HCT116 (cell line): ENCODE measurements around the gene NCKAP5. TPM values are rescaled to one million over a fixed set of nuclear protein-coding genes. Genes with fewer than 3 reads are reported as not detected.

Experiments used
- ATAC-seq: fragments of 200-7000 bp; cut with Tn5 transposase; 2 replicates; pipeline ENCODE4 v1.9.1; 2020; ENCODE audit warnings: mild to moderate bottlenecking, moderate library complexity
- BruUV-seq: library from RNA; stranded (reverse); fragments of 400-500 nt; replicated peaks from 2 replicates; lab custom pipeline; 2021; lab: Mats Ljungman, UMichigan
- CTCF ChIA-PET: fragments of 300-600 bp; sonication (Branson Sonifier 250); formaldehyde crosslinking; loops from one replicate; lab custom pipeline; 2021; ENCODE audit warnings: antibody characterized with exemption; lab: Charles Lee
- POLR2A ChIA-PET: fragments of 300-600, 350-600 bp; sonication (Branson Sonifier 250); formaldehyde crosslinking; loops from one replicate; lab custom pipeline; 2021; ENCODE audit warnings: antibody characterized with exemption; lab: Charles Lee
- RAD21 ChIA-PET, 2 experiments: fragments of 300-600 bp; sonication (Branson Sonifier 250); formaldehyde crosslinking; loops; one replicate each; lab custom pipeline; 2023; ENCODE audit warnings: low total read pairs in 2 of 2; ENCODE audit not compliant: uncharacterized antibody in 2 of 2, unreplicated experiment in 2 of 2, low non-redundant PET in 1 of 2; lab: Charles Lee
- DNase-seq: peaks from one replicate; pipeline ENCODE4 v3.0.0-alpha.2; 2010; ENCODE audit warnings: low read depth, low spot score
- H2AFZ ChIP-seq: fragments of 200-600 bp; shearing (Covaris generic), sonication (generic); 2 replicates; pipeline ENCODE4 v1.6.1; 2017; ENCODE audit warnings: low read depth, mixed run types, mixed read lengths, antibody characterized with exemption, low read length; ENCODE audit not compliant: poor library complexity, severe bottlenecking
- H3K27ac ChIP-seq: 2 replicates; pipeline ENCODE4 v1.5.1; 2012; ENCODE audit warnings: low read depth, low read length
- H3K27me3 ChIP-seq: fragments of 200-600 bp; sonication (generic); 2 replicates; pipeline ENCODE4 v1.6.1; 2016; ENCODE audit warnings: mixed run types, low read length, mixed read lengths; ENCODE audit not compliant: insufficient read depth
- H3K36me3 ChIP-seq, 2 experiments: fragments of 200-500 bp in 1 of 2; fragments of 200-600 bp in 1 of 2; sonication (Bioruptor generic) in 1 of 2; sonication (generic) in 1 of 2; 2 replicates each; pipeline versions ENCODE4 v1.5.1 to v1.6.1; 2014 to 2016; ENCODE audit warnings: low read length in 2 of 2, inconsistent platforms in 1 of 2, mixed read lengths in 1 of 2, mixed run types in 1 of 2; ENCODE audit not compliant: insufficient read depth in 2 of 2, control insufficient read depth in 1 of 2
- H3K4me1 ChIP-seq, 2 experiments: fragments of 200-600 bp in 1 of 2; sonication (generic) in 1 of 2; 2 replicates each; pipeline versions ENCODE4 v1.5.1 to v1.6.1; 2012 to 2017; ENCODE audit warnings: low read length in 2 of 2, inconsistent platforms in 1 of 2, mild to moderate bottlenecking in 1 of 2, mixed read lengths in 1 of 2, mixed run types in 1 of 2, moderate library complexity in 1 of 2; ENCODE audit not compliant: insufficient read depth in 2 of 2, control insufficient read depth in 1 of 2
- H3K4me2 ChIP-seq: fragments of 200-600 bp; sonication (generic); 2 replicates; pipeline ENCODE4 v1.6.1; 2017; ENCODE audit warnings: mixed run types, low read length, mixed read lengths
- H3K4me3 ChIP-seq, 2 experiments: fragments of 200-600 bp in 1 of 2; sonication (generic) in 1 of 2; replicated peaks in 1 of 2; 2 replicates each; pipeline ENCODE4 v1.5.1; 2011 to 2016; ENCODE audit warnings: low read length in 2 of 2, control low read depth in 1 of 2, low read depth in 1 of 2, mild to moderate bottlenecking in 1 of 2, mixed read lengths in 1 of 2, mixed run types in 1 of 2
- H3K79me2 ChIP-seq: fragments of 200-600 bp; sonication (generic); 2 replicates; pipeline ENCODE4 v1.6.1; 2017; ENCODE audit warnings: mild to moderate bottlenecking, mixed run types, low read length, moderate library complexity, mixed read lengths; ENCODE audit not compliant: insufficient read depth
- H3K9ac ChIP-seq: fragments of 200-600 bp; sonication (generic); 2 replicates; pipeline ENCODE4 v1.6.1; 2016; ENCODE audit warnings: low read length, mixed read lengths
- H3K9me2 ChIP-seq: fragments of 200-600 bp; sonication (generic), shearing (Covaris generic); 2 replicates; pipeline ENCODE4 v1.6.1; 2017; ENCODE audit warnings: mixed run types, mild to moderate bottlenecking, moderate library complexity; ENCODE audit not compliant: insufficient read depth
- H3K9me3 ChIP-seq, 2 experiments: fragments of 200-500 bp in 1 of 2; fragments of 200-600 bp in 1 of 2; sonication (Bioruptor generic) in 1 of 2; sonication (generic) in 1 of 2; 2 replicates each; pipeline ENCODE4 v1.6.1; 2014 to 2017; ENCODE audit warnings: low read length in 2 of 2, mixed read lengths in 2 of 2, inconsistent platforms in 1 of 2, low read depth in 1 of 2, mild to moderate bottlenecking in 1 of 2, mixed run types in 1 of 2, moderate library complexity in 1 of 2; ENCODE audit not compliant: control insufficient read depth in 1 of 2, insufficient read depth in 1 of 2
- H4K20me1 ChIP-seq: fragments of 200-600 bp; sonication (generic), shearing (Covaris generic); 2 replicates; pipeline ENCODE4 v1.6.1; 2017; ENCODE audit warnings: mixed run types, mild to moderate bottlenecking, moderate library complexity; ENCODE audit not compliant: insufficient read depth
- ATF3 ChIP-seq: IDR thresholded peaks from 2 replicates; pipeline ENCODE4 v1.6.1; 2012
- CEBPB ChIP-seq: IDR thresholded peaks from 2 replicates; pipeline ENCODE4 v1.6.1; 2012; ENCODE audit warnings: low read depth
- CTCF ChIP-seq, 3 experiments: fragments of 200-600 bp in 1 of 3; sonication (generic) in 1 of 3; IDR thresholded peaks in 2 of 3; conservative IDR thresholded peaks in 1 of 3; 2 replicates each; pipeline ENCODE4 v1.5.1; 2012 to 2017; ENCODE audit warnings: low read depth in 2 of 3, low read length in 2 of 3, antibody characterized with exemption in 1 of 3, borderline replicate concordance in 1 of 3, control low read depth in 1 of 3, mild to moderate bottlenecking in 1 of 3, mixed read lengths in 1 of 3, mixed run types in 1 of 3, moderate library complexity in 1 of 3; ENCODE audit not compliant: insufficient read depth in 1 of 3
- EGR1 ChIP-seq: IDR thresholded peaks from 2 replicates; pipeline ENCODE4 v1.6.1; 2012; ENCODE audit warnings: low read depth
- ELF1 ChIP-seq: IDR thresholded peaks from 2 replicates; pipeline ENCODE4 v1.6.1; 2012; ENCODE audit warnings: low read depth, borderline replicate concordance
- FOSL1 ChIP-seq: IDR thresholded peaks from 2 replicates; pipeline ENCODE4 v1.6.1; 2012; ENCODE audit warnings: low read depth
- JUND ChIP-seq: IDR thresholded peaks from 2 replicates; pipeline ENCODE4 v1.6.1; 2012
- POLR2A ChIP-seq: IDR thresholded peaks from 2 replicates; pipeline ENCODE4 v1.7.0; 2011; ENCODE audit warnings: borderline replicate concordance; ENCODE audit not compliant: insufficient read depth, insufficient read length; ENCODE audit errors: extremely low read depth
- POLR2AphosphoS5 ChIP-seq: IDR thresholded peaks from 2 replicates; pipeline ENCODE4 v1.6.1; 2011; ENCODE audit warnings: mild to moderate bottlenecking, low read depth, low read length, moderate library complexity
- RAD21 ChIP-seq: IDR thresholded peaks from 2 replicates; pipeline ENCODE4 v1.6.1; 2012; ENCODE audit warnings: low read depth, mild to moderate bottlenecking
- SIN3A ChIP-seq: IDR thresholded peaks from 2 replicates; pipeline ENCODE4 v1.6.1; 2012; ENCODE audit warnings: low read depth
- SP1 ChIP-seq: IDR thresholded peaks from 2 replicates; pipeline ENCODE4 v1.6.1; 2012; ENCODE audit warnings: low read depth
- TCF7L2 ChIP-seq: IDR thresholded peaks from 2 replicates; pipeline ENCODE4 v1.7.0; 2011; ENCODE audit warnings: borderline replicate concordance, inconsistent platforms; ENCODE audit not compliant: insufficient read depth, insufficient read length; ENCODE audit errors: extremely low read depth
- YY1 ChIP-seq: IDR thresholded peaks from 2 replicates; pipeline ENCODE4 v1.6.1; 2011; ENCODE audit warnings: low read length, low read depth, moderate library complexity, mild to moderate bottlenecking; ENCODE audit not compliant: insufficient replicate concordance; ENCODE audit errors: extremely low read depth
- ZNF274 ChIP-seq: fragments of 200-500 bp; sonication (Bioruptor generic); IDR thresholded peaks from 2 replicates; pipeline ENCODE4 v1.6.1; 2014; ENCODE audit warnings: mild to moderate bottlenecking, low read depth, low read length, inconsistent platforms
- intact Hi-C: fragments of 100-400 bp; cut with micrococcal nuclease; formaldehyde crosslinking; loops from 2 replicates; pipeline ENCODE4 v1.10.0; 2022
- total RNA-seq: library from RNA; stranded (reverse); gene quantifications from one replicate; pipeline ENCODE4 v1.2.1, GENCODE V29; 2021; ENCODE audit not compliant: unreplicated experiment

Gene NCKAP5
- total RNA-seq, 1 experiment from 2014 or later: 0.30 TPM

DNA sequence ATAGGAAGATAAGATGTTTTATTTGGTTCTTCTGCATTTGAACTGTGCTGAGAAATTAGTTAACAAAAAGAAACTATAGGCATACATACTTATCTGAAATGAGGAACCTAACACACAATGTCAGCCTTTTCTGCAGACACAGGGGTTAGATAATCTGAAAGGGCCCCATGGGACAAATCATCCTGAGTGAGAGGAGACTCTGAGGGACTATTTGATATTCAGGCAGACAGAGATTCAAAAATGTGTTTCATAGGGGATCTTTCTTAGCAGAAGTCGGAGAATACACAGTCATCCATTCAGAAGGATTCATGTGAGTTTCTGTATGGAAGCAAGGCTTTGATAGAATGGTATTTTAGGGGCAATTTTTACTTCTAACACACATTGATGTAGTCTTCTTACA is 79.1 kb downstream of the NCKAP5 start:
- TF ChIP-seq TCF7L2 (no peak), SIN3A (no peak), POLR2A (no peak), YY1 (no peak), JUND (no peak), ELF1 (no peak), POLR2AphosphoS5 (no peak), ATF3 (no peak), CTCF (IDR thresholded peaks at IDR 0.05 in 2 of 3, conservative IDR thresholded peaks at IDR 0.05 in 1 of 3; ENCODE audit: borderline replicate concordance in 1 of 3, insufficient read depth in 1 of 3, low read depth in 2 of 3, low read length in 2 of 3) (no peak), SP1 (no peak), FOSL1 (no peak), RAD21 (no peak), EGR1 (no peak), ZNF274 (no peak), CEBPB (no peak)
- no peak for ATAC-seq
- no TSS peak for BruUV-seq

More for the DNA sequence above, 79.1 kb downstream of the NCKAP5 start:
- no peaks in the 10 kb centered on the region for H3K27me3 ChIP-seq
- intact Hi-C loops: no loop called here
- H3K9ac ChIP-seq: no peak overlapping the region
- CTCF ChIA-PET: no interaction called here
- DNase-seq: no peak
- no peak overlapping the region for H2AFZ ChIP-seq
- POLR2A ChIA-PET: no interaction called here
- no peaks in the 10 kb centered on the region for H3K9me2 ChIP-seq
- no peaks in the 10 kb centered on the region for H3K4me1 ChIP-seq
- H3K79me2 ChIP-seq: no peaks in the 10 kb centered on the region
- no peak overlapping the region for H3K4me2 ChIP-seq
- H3K4me3 ChIP-seq: no peak overlapping the region
- H3K36me3 ChIP-seq: no peaks in the 10 kb centered on the region
- RAD21 ChIA-PET: no interaction called here
- no peaks in the 10 kb centered on the region for H4K20me1 ChIP-seq
- no peak overlapping the region for H3K27ac ChIP-seq
- no peaks in the 10 kb centered on the region for H3K9me3 ChIP-seq
